IPS-18a (cell line): ENCODE results near the gene PDGFRA.

Experiments used
- H3K27ac ChIP-seq: one replicate; pipeline ENCODE4 v1.5.1; 2013; ENCODE audit warnings: low read length
- H3K27me3 ChIP-seq: one replicate; pipeline ENCODE4 v1.6.1; 2013; ENCODE audit warnings: mild to moderate bottlenecking, low read length; ENCODE audit not compliant: control insufficient read depth, insufficient read depth
- H3K36me3 ChIP-seq: one replicate; pipeline ENCODE4 v1.6.1; 2013; ENCODE audit warnings: low read depth, low read length; ENCODE audit not compliant: control insufficient read depth
- H3K4me1 ChIP-seq: one replicate; pipeline ENCODE4 v1.6.1; 2013; ENCODE audit warnings: low read depth, low read length; ENCODE audit not compliant: control insufficient read depth
- H3K4me3 ChIP-seq: one replicate; pipeline ENCODE4 v1.5.1; 2013; ENCODE audit warnings: low read length
- H3K9ac ChIP-seq: one replicate; pipeline ENCODE4 v1.6.1; 2013; ENCODE audit warnings: mild to moderate bottlenecking, low read length, moderate library complexity
- H3K9me3 ChIP-seq: one replicate; pipeline ENCODE4 v1.6.1; 2013; ENCODE audit warnings: low read depth, low read length; ENCODE audit not compliant: control insufficient read depth

The PDGFRA gene

GRCh38 chr4:54213761-54214160 lies 15.3 kb upstream of the PDGFRA start:
- Histone ChIP-seq H3K4me3 (no peak overlapping the region), H3K4me1 (no peaks in the 10 kb centered on the region), H3K27ac (no peak overlapping the region), H3K36me3 (no peaks in the 10 kb centered on the region), H3K9ac (no peak overlapping the region), H3K9me3 (no peaks in the 10 kb centered on the region), H3K27me3 (peaks cover 17% of the 10 kb centered on the region)

- no peaks in the 10 kb centered on the region for H3K36me3 ChIP-seq
- H3K4me3 ChIP-seq = no peak overlapping the region
- H3K4me1 ChIP-seq = no peaks in the 10 kb centered on the region
- H3K27ac ChIP-seq = no peak overlapping the region
- peaks cover 18% of the 10 kb centered on the region for H3K27me3 ChIP-seq
- H3K9me3 ChIP-seq = no peaks in the 10 kb centered on the region
- no peak overlapping the region for H3K9ac ChIP-seq
Measured at GRCh38 chr4:54215379-54216077, 13.6 kb upstream of the PDGFRA start.

- Histone ChIP-seq H3K9ac (no peak overlapping the region), H3K4me1 (no peaks in the 10 kb centered on the region), H3K36me3 (no peaks in the 10 kb centered on the region), H3K27me3 (peaks cover 37% of the 10 kb centered on the region), H3K4me3 (peak overlapping the region; percentile 63), H3K9me3 (no peaks in the 10 kb centered on the region), H3K27ac (no peak overlapping the region)
Measured at GRCh38 chr4:54217642-54218495, 11.2 kb upstream of the PDGFRA start.

GRCh38 chr4:54218736-54219135 lies 10.4 kb upstream of the PDGFRA start:
- no peak overlapping the region for H3K4me3 ChIP-seq
- H3K36me3 ChIP-seq = no peaks in the 10 kb centered on the region
- peaks cover 46% of the 10 kb centered on the region for H3K27me3 ChIP-seq
- H3K27ac ChIP-seq = no peak overlapping the region
- H3K9me3 ChIP-seq = no peaks in the 10 kb centered on the region
- H3K9ac ChIP-seq = no peak overlapping the region
- no peaks in the 10 kb centered on the region for H3K4me1 ChIP-seq

GRCh38 chr4:54224996-54225597 lies 4.0 kb upstream of the PDGFRA start:
- no peaks in the 10 kb centered on the region for H3K9me3 ChIP-seq
- peaks cover 91% of the 10 kb centered on the region for H3K27me3 ChIP-seq
- H3K36me3 ChIP-seq = no peaks in the 10 kb centered on the region
- H3K4me1 ChIP-seq = peaks cover 18% of the 10 kb centered on the region
- no peak overlapping the region for H3K27ac ChIP-seq
- H3K4me3 ChIP-seq = peak overlapping the region; percentile 70
- H3K9ac ChIP-seq = no peak overlapping the region

- peak overlapping the region; percentile 70 for H3K4me3 ChIP-seq
- no peaks in the 10 kb centered on the region for H3K9me3 ChIP-seq
- peaks cover 98% of the 10 kb centered on the region for H3K27me3 ChIP-seq
- H3K9ac ChIP-seq = no peak overlapping the region
- H3K4me1 ChIP-seq = peaks cover 24% of the 10 kb centered on the region
- no peak overlapping the region for H3K27ac ChIP-seq
- no peaks in the 10 kb centered on the region for H3K36me3 ChIP-seq
Measured at GRCh38 chr4:54225598-54226403, 3.3 kb upstream of the PDGFRA start.

- H3K36me3 ChIP-seq = no peaks in the 10 kb centered on the region
- H3K27ac ChIP-seq = no peak overlapping the region
- H3K9ac ChIP-seq = no peak overlapping the region
- H3K9me3 ChIP-seq = no peaks in the 10 kb centered on the region
- H3K27me3 ChIP-seq = peaks cover 99% of the 10 kb centered on the region
- peaks cover 33% of the 10 kb centered on the region for H3K4me1 ChIP-seq
- peak overlapping the region; percentile 70 for H3K4me3 ChIP-seq
Measured at GRCh38 chr4:54226404-54227255, 2.5 kb upstream of the PDGFRA start.

- Histone ChIP-seq H3K27me3 (peaks cover 100% of the 10 kb centered on the region), H3K27ac (no peak overlapping the region), H3K36me3 (no peaks in the 10 kb centered on the region), H3K9ac (no peak overlapping the region), H3K4me3 (peak overlapping the region; percentile 70), H3K9me3 (no peaks in the 10 kb centered on the region), H3K4me1 (peaks cover 39% of the 10 kb centered on the region)
Measured at GRCh38 chr4:54227256-54228055, 1.6 kb upstream of the PDGFRA start.

- Histone ChIP-seq H3K27ac (no peak overlapping the region), H3K4me3 (peak overlapping the region; percentile 70), H3K36me3 (no peaks in the 10 kb centered on the region), H3K9ac (no peak overlapping the region), H3K9me3 (no peaks in the 10 kb centered on the region), H3K4me1 (peaks cover 39% of the 10 kb centered on the region), H3K27me3 (peaks cover 97% of the 10 kb centered on the region)
Measured at GRCh38 chr4:54228056-54228527, 1.0 kb upstream of the PDGFRA start.

- Histone ChIP-seq H3K9me3 (no peaks in the 10 kb centered on the region), H3K4me1 (peaks cover 39% of the 10 kb centered on the region), H3K27ac (no peak overlapping the region), H3K4me3 (peak overlapping the region; percentile 70), H3K9ac (no peak overlapping the region), H3K36me3 (no peaks in the 10 kb centered on the region), H3K27me3 (peaks cover 95% of the 10 kb centered on the region)
Measured at GRCh38 chr4:54228546-54228945, 547 bp upstream of the PDGFRA start.
